Sigmoid colon (tissue), 7 donors: Measurements from ENCODE around the gene APEH. TPM values are rescaled to one million over a fixed set of nuclear protein-coding genes. Genes with fewer than 3 reads are reported as not detected.

Experiments
- DNase-seq: peaks from one replicate; pipeline ENCODE4 v3.0.0-alpha.2; 2019
- H3K27ac ChIP-seq, 4 donors: fragments of 200-600 bp; sonication (generic); one replicate each; pipeline ENCODE4 v1.5.1; 2016 to 2019; ENCODE audit warnings: mild to moderate bottlenecking in 1 of 4
- H3K27me3 ChIP-seq, 3 donors: fragments of 200-600 bp; sonication (generic); one replicate each; pipeline ENCODE4 v1.5.1; 2019; ENCODE audit warnings: mild to moderate bottlenecking in 1 of 3
- H3K36me3 ChIP-seq, 4 donors: fragments of 200-600 bp; sonication (generic); one replicate each; pipeline ENCODE4 v1.5.1; 2016 to 2019
- H3K4me1 ChIP-seq, 4 donors: fragments of 200-600 bp; sonication (generic); one replicate each; pipeline ENCODE4 v1.5.1; 2017 to 2019
- H3K4me3 ChIP-seq, 4 donors: fragments of 200-600 bp; sonication (generic); one replicate each; pipeline ENCODE4 v1.5.1; 2017 to 2019; ENCODE audit warnings: mild to moderate bottlenecking in 2 of 4, moderate library complexity in 1 of 4
- H3K9me3 ChIP-seq, 4 donors: fragments of 200-600 bp in 3 of 4; sonication (generic) in 3 of 4; one replicate each; pipeline versions ENCODE4 v1.5.1 to v1.6.1; 2013 to 2019
- CTCF ChIP-seq, 4 experiments: fragments of 450-650 bp in 3 of 4; fragments of 200-600 bp in 1 of 4; IDR thresholded peaks; one replicate each; pipeline ENCODE4 v1.5.1; 2016 to 2019; ENCODE audit warnings: antibody characterized with exemption in 4 of 4, mild to moderate bottlenecking in 3 of 4, moderate library complexity in 2 of 4
- EP300 ChIP-seq, 4 donors: sonication (generic); formaldehyde crosslinking; IDR thresholded peaks; one replicate each; pipeline ENCODE4 v1.6.1; 2017; ENCODE audit warnings: antibody characterized with exemption in 4 of 4
- POLR2A ChIP-seq, 2 donors: fragments of 450-650 bp; IDR thresholded peaks; one replicate each; pipeline ENCODE4 v1.6.1; 2016; ENCODE audit warnings: antibody characterized with exemption in 2 of 2, mild to moderate bottlenecking in 2 of 2, moderate library complexity in 2 of 2
- POLR2AphosphoS5 ChIP-seq, 4 donors: sonication (generic); formaldehyde crosslinking; IDR thresholded peaks; one replicate each; pipeline ENCODE4 v1.6.1; 2017; ENCODE audit warnings: antibody characterized with exemption in 4 of 4
- WGBS, 2 donors: extraction: QIAGEN DNeasy Blood & Tissue Kit; methylation state at CpG; one replicate each; pipeline ENCODE4 v1.1.7; 2013; 5-methylcytosine and 5-hydroxymethylcytosine counted together
- intact Hi-C: fragments of 100-400 bp; cut with DNase I; formaldehyde crosslinking; loops from one replicate; pipeline ENCODE4 v1.15.1; 2023
- polyA plus RNA-seq, 3 donors: library from polyadenylated mRNA; stranded (reverse); fragments of 200-250 nt; gene quantifications; one replicate each; pipeline ENCODE4 v1.2.3, GENCODE V29; 2013
- total RNA-seq, 4 donors: library from RNA; depleted of rRNA; stranded (reverse); fragments of >200 nt; gene quantifications; one replicate each; pipeline ENCODE4 v1.1.0, GENCODE V29; 2016
- donor health status: healthy with polysubstance abuse.
- donor health status: Bipolar disorder and iron deficiency.
- donor health status: healthy.

The APEH gene
- total and polyA plus RNA-seq, 7 donors = 49.0 to 102 (median 64.8) TPM

- WGBS, 2 donors = 86 to 92% methylated on average over 2 of the region's 2 CpGs
- intact Hi-C loops = no loop called here
- no peaks in the 10 kb centered on the region for H3K9me3 ChIP-seq
- H3K27ac ChIP-seq = no peak overlapping the region
- DNase-seq = no peak
- no peaks in the 10 kb centered on the region for H3K27me3 ChIP-seq
- H3K4me1 ChIP-seq = no peaks in the 10 kb centered on the region
- no peaks in the 10 kb centered on the region for H3K36me3 ChIP-seq
- TF ChIP-seq CTCF (IDR thresholded peaks at IDR 0.05) = no peak
- TF ChIP-seq POLR2A (IDR thresholded peaks at IDR 0.05) = no peak
- no peak for TF ChIP-seq EP300 (IDR thresholded peaks at IDR 0.05)
- no peak for TF ChIP-seq POLR2AphosphoS5 (IDR thresholded peaks at IDR 0.05)
- H3K4me3 ChIP-seq = no peak overlapping the region
Measured at GRCh38 chr3:49628249-49628648, 45.9 kb upstream of the APEH start.

GRCh38 chr3:49629451-49629850 is 44.7 kb upstream of the APEH start:
- WGBS, 2 donors = 88 to 92% methylated on average over 4 of the region's 4 CpGs
- TF ChIP-seq EP300 (IDR thresholded peaks at IDR 0.05) (no peak), POLR2A (IDR thresholded peaks at IDR 0.05) (no peak), POLR2AphosphoS5 (IDR thresholded peaks at IDR 0.05) (no peak), CTCF (IDR thresholded peaks at IDR 0.05) (no peak)
- Histone ChIP-seq H3K27ac (no peak overlapping the region), H3K4me3 (no peak overlapping the region), H3K4me1 (no peaks in the 10 kb centered on the region), H3K9me3 (no peaks in the 10 kb centered on the region), H3K36me3 (no peaks in the 10 kb centered on the region), H3K27me3 (no peaks in the 10 kb centered on the region)
- no peak for DNase-seq
- intact Hi-C loops = no loop called here

- Histone ChIP-seq H3K27me3 (no peaks in the 10 kb centered on the region), H3K4me1 (no peaks in the 10 kb centered on the region), H3K36me3 (no peaks in the 10 kb centered on the region), H3K9me3 (no peaks in the 10 kb centered on the region), H3K27ac (no peak overlapping the region), H3K4me3 (no peak overlapping the region)
- intact Hi-C loops = no loop called here
- WGBS, 2 donors = 90 to 92% methylated on average over 6 of the region's 6 CpGs
- no peak for TF ChIP-seq CTCF (IDR thresholded peaks at IDR 0.05)
- no peak for TF ChIP-seq EP300 (IDR thresholded peaks at IDR 0.05)
- TF ChIP-seq POLR2AphosphoS5 (IDR thresholded peaks at IDR 0.05) = no peak
- no peak for TF ChIP-seq POLR2A (IDR thresholded peaks at IDR 0.05)
- DNase-seq = no peak
Measured at GRCh38 chr3:49629866-49630265, 44.3 kb upstream of the APEH start.

- TF ChIP-seq POLR2A (IDR thresholded peaks at IDR 0.05) (no peak), EP300 (IDR thresholded peaks at IDR 0.05) (no peak), CTCF (IDR thresholded peaks at IDR 0.05) (no peak), POLR2AphosphoS5 (IDR thresholded peaks at IDR 0.05) (no peak)
- Histone ChIP-seq H3K36me3 (no peaks in the 10 kb centered on the region), H3K27ac (no peak overlapping the region), H3K27me3 (no peaks in the 10 kb centered on the region), H3K9me3 (no peaks in the 10 kb centered on the region), H3K4me3 (no peak overlapping the region), H3K4me1 (no peaks in the 10 kb centered on the region)
- intact Hi-C loops = no loop called here
- DNase-seq = no peak
- whole genome bisulfite sequencing, 2 donors = 96 to 98% methylated on average over 1 of the region's 1 CpG
Measured at GRCh38 chr3:49630784-49631183, 43.4 kb upstream of the APEH start.

- H3K27me3 ChIP-seq = no peaks in the 10 kb centered on the region
- no peak for TF ChIP-seq CTCF (IDR thresholded peaks at IDR 0.05)
- TF ChIP-seq POLR2AphosphoS5 (IDR thresholded peaks at IDR 0.05) = no peak
- no peak for TF ChIP-seq POLR2A (IDR thresholded peaks at IDR 0.05)
- TF ChIP-seq EP300 (IDR thresholded peaks at IDR 0.05) = no peak
- no peak for DNase-seq
- no peaks in the 10 kb centered on the region for H3K36me3 ChIP-seq
- no peak overlapping the region for H3K4me3 ChIP-seq
- no peaks in the 10 kb centered on the region for H3K9me3 ChIP-seq
- intact Hi-C loops = no loop called here
- H3K4me1 ChIP-seq = no peaks in the 10 kb centered on the region
- 79 to 84% methylated on average over 3 of the region's 3 CpGs for WGBS, 2 donors
- H3K27ac ChIP-seq = no peak overlapping the region
Measured at GRCh38 chr3:49634736-49635135, 39.4 kb upstream of the APEH start.
